BLaER1 (cell line): Measurements from ENCODE around the gene CCDC51.

Source experiments
- H3K27ac ChIP-seq: shearing (Covaris generic); formaldehyde crosslinking; 2 replicates; pipeline ENCODE4 v1.8.1; 2022
- H3K27me3 ChIP-seq: shearing (Covaris generic); formaldehyde crosslinking; 2 replicates; pipeline ENCODE4 v1.8.1; 2022
- H3K36me3 ChIP-seq: shearing (Covaris generic); formaldehyde crosslinking; 2 replicates; pipeline ENCODE4 v1.8.1; 2022
- H3K4me1 ChIP-seq: shearing (Covaris generic); formaldehyde crosslinking; 2 replicates; pipeline ENCODE4 v1.8.1; 2022
- H3K4me2 ChIP-seq: shearing (Covaris generic); formaldehyde crosslinking; 2 replicates; pipeline ENCODE4 v1.8.1; 2022
- H3K4me3 ChIP-seq: shearing (Covaris generic); formaldehyde crosslinking; 2 replicates; pipeline ENCODE4 v1.8.1; 2022
- H3K9ac ChIP-seq: shearing (Covaris generic); formaldehyde crosslinking; 2 replicates; pipeline ENCODE4 v1.8.1; 2022
- H3K9me3 ChIP-seq: shearing (Covaris generic); formaldehyde crosslinking; 2 replicates; pipeline ENCODE4 v1.8.1; 2022
- H4K20me1 ChIP-seq: shearing (Covaris generic); formaldehyde crosslinking; 2 replicates; pipeline ENCODE4 v1.8.1; 2022
- Cebpa-rat ChIP-seq: shearing (Covaris generic); IDR thresholded peaks from 2 replicates; pipeline ENCODE4 v1.8.1; 2022

The CCDC51 gene

GRCh38 chr3:48423241-48423882 is 16.6 kb downstream of the CCDC51 start:
- peaks cover 97% of the 10 kb centered on the region for H4K20me1 ChIP-seq
- no peaks in the 10 kb centered on the region for H3K9me3 ChIP-seq
- H3K36me3 ChIP-seq = peaks cover 71% of the 10 kb centered on the region
- no peak overlapping the region for H3K4me3 ChIP-seq
- no peak for TF ChIP-seq Cebpa-rat
- H3K27ac ChIP-seq = peak overlapping the region; percentile 98; the same call in 1 of the 2 replicates
- peak overlapping the region; percentile 98 for H3K4me2 ChIP-seq
- H3K27me3 ChIP-seq = no peaks in the 10 kb centered on the region
- peak overlapping the region; percentile 41 for H3K9ac ChIP-seq
- H3K4me1 ChIP-seq = peaks cover 66% of the 10 kb centered on the region

GRCh38 chr3:48422681-48423080 is 17.2 kb downstream of the CCDC51 start:
- Histone ChIP-seq H3K4me1 (peaks cover 61% of the 10 kb centered on the region), H3K9ac (peak overlapping the region; percentile 41; the same call in 1 of the 2 replicates), H3K36me3 (peaks cover 78% of the 10 kb centered on the region), H3K9me3 (no peaks in the 10 kb centered on the region), H3K27ac (peak overlapping the region; percentile 62), H3K27me3 (no peaks in the 10 kb centered on the region), H4K20me1 (peaks cover 97% of the 10 kb centered on the region), H3K4me2 (peak overlapping the region; percentile 98), H3K4me3 (no peak overlapping the region)
- no peak for TF ChIP-seq Cebpa-rat

- peaks cover 82% of the 10 kb centered on the region for H3K36me3 ChIP-seq
- H3K27ac ChIP-seq = peak overlapping the region; percentile 62
- no peak for TF ChIP-seq Cebpa-rat
- H3K4me1 ChIP-seq = peaks cover 57% of the 10 kb centered on the region
- peak overlapping the region; percentile 98 for H3K4me2 ChIP-seq
- H3K27me3 ChIP-seq = no peaks in the 10 kb centered on the region
- no peak overlapping the region for H3K4me3 ChIP-seq
- no peaks in the 10 kb centered on the region for H3K9me3 ChIP-seq
- peak overlapping the region; percentile 41; the same call in 1 of the 2 replicates for H3K9ac ChIP-seq
- H4K20me1 ChIP-seq = peaks cover 99% of the 10 kb centered on the region
Observed at GRCh38 chr3:48422272-48422671, 17.6 kb downstream of the CCDC51 start.

- Histone ChIP-seq H3K9ac (no peak overlapping the region), H3K36me3 (peaks cover 99% of the 10 kb centered on the region), H3K9me3 (no peaks in the 10 kb centered on the region), H3K4me2 (no peak overlapping the region), H3K4me1 (peaks cover 40% of the 10 kb centered on the region), H3K27me3 (no peaks in the 10 kb centered on the region), H3K27ac (no peak overlapping the region), H3K4me3 (no peak overlapping the region), H4K20me1 (peaks cover 100% of the 10 kb centered on the region)
- TF ChIP-seq Cebpa-rat = no peak
Observed at GRCh38 chr3:48420561-48420960, 19.4 kb downstream of the CCDC51 start.

- no peak overlapping the region for H3K4me3 ChIP-seq
- H3K27ac ChIP-seq = no peak overlapping the region
- H3K4me2 ChIP-seq = no peak overlapping the region
- H3K9me3 ChIP-seq = no peaks in the 10 kb centered on the region
- no peak overlapping the region for H3K9ac ChIP-seq
- no peaks in the 10 kb centered on the region for H3K27me3 ChIP-seq
- H3K4me1 ChIP-seq = peaks cover 30% of the 10 kb centered on the region
- no peak for TF ChIP-seq Cebpa-rat
- H3K36me3 ChIP-seq = peaks cover 99% of the 10 kb centered on the region
- peaks cover 100% of the 10 kb centered on the region for H4K20me1 ChIP-seq
Observed at GRCh38 chr3:48419597-48419996, 20.3 kb downstream of the CCDC51 start.

GRCh38 chr3:48419149-48419548 is 20.8 kb downstream of the CCDC51 start:
- H3K36me3 ChIP-seq = peaks cover 99% of the 10 kb centered on the region
- H3K4me2 ChIP-seq = no peak overlapping the region
- H4K20me1 ChIP-seq = peaks cover 100% of the 10 kb centered on the region
- H3K27me3 ChIP-seq = no peaks in the 10 kb centered on the region
- H3K9ac ChIP-seq = no peak overlapping the region
- TF ChIP-seq Cebpa-rat = no peak
- H3K27ac ChIP-seq = 0 out of 2 replicates have a peak overlapping the region, but pooled peaks have one; percentile 13
- no peaks in the 10 kb centered on the region for H3K9me3 ChIP-seq
- H3K4me3 ChIP-seq = no peak overlapping the region
- peaks cover 27% of the 10 kb centered on the region for H3K4me1 ChIP-seq

- H3K4me1 ChIP-seq = peaks cover 27% of the 10 kb centered on the region
- no peak overlapping the region for H3K4me2 ChIP-seq
- H3K27ac ChIP-seq = no peak overlapping the region
- H3K9ac ChIP-seq = no peak overlapping the region
- no peaks in the 10 kb centered on the region for H3K27me3 ChIP-seq
- H4K20me1 ChIP-seq = peaks cover 100% of the 10 kb centered on the region
- H3K9me3 ChIP-seq = no peaks in the 10 kb centered on the region
- peaks cover 99% of the 10 kb centered on the region for H3K36me3 ChIP-seq
- TF ChIP-seq Cebpa-rat = no peak
- H3K4me3 ChIP-seq = no peak overlapping the region
Observed at GRCh38 chr3:48418651-48419050, 21.3 kb downstream of the CCDC51 start.

GRCh38 chr3:48418140-48418539 is 21.8 kb downstream of the CCDC51 start:
- no peaks in the 10 kb centered on the region for H3K9me3 ChIP-seq
- H3K4me1 ChIP-seq = peaks cover 27% of the 10 kb centered on the region
- no peak overlapping the region for H3K9ac ChIP-seq
- no peak for TF ChIP-seq Cebpa-rat
- no peak overlapping the region for H3K4me2 ChIP-seq
- H3K4me3 ChIP-seq = no peak overlapping the region
- H3K27me3 ChIP-seq = no peaks in the 10 kb centered on the region
- H3K36me3 ChIP-seq = peaks cover 99% of the 10 kb centered on the region
- H3K27ac ChIP-seq = no peak overlapping the region
- peaks cover 98% of the 10 kb centered on the region for H4K20me1 ChIP-seq

- no peaks in the 10 kb centered on the region for H3K27me3 ChIP-seq
- peaks cover 23% of the 10 kb centered on the region for H3K4me1 ChIP-seq
- no peak overlapping the region for H3K4me3 ChIP-seq
- H3K9ac ChIP-seq = no peak overlapping the region
- no peaks in the 10 kb centered on the region for H3K9me3 ChIP-seq
- no peak for TF ChIP-seq Cebpa-rat
- peaks cover 99% of the 10 kb centered on the region for H3K36me3 ChIP-seq
- no peak overlapping the region for H3K4me2 ChIP-seq
- H3K27ac ChIP-seq = no peak overlapping the region
- peaks cover 98% of the 10 kb centered on the region for H4K20me1 ChIP-seq
Observed at GRCh38 chr3:48417529-48418108, 22.3 kb downstream of the CCDC51 start.

- Histone ChIP-seq H3K27ac (no peak overlapping the region), H3K4me2 (no peak overlapping the region), H3K27me3 (no peaks in the 10 kb centered on the region), H3K4me3 (no peak overlapping the region), H3K9me3 (no peaks in the 10 kb centered on the region), H3K9ac (no peak overlapping the region), H4K20me1 (peaks cover 96% of the 10 kb centered on the region), H3K36me3 (peaks cover 99% of the 10 kb centered on the region), H3K4me1 (peaks cover 12% of the 10 kb centered on the region)
- no peak for TF ChIP-seq Cebpa-rat
Observed at GRCh38 chr3:48416546-48416945, 23.4 kb downstream of the CCDC51 start.
